ENCODE measurements around the gene STAT4.

The STAT4 gene

DNA sequence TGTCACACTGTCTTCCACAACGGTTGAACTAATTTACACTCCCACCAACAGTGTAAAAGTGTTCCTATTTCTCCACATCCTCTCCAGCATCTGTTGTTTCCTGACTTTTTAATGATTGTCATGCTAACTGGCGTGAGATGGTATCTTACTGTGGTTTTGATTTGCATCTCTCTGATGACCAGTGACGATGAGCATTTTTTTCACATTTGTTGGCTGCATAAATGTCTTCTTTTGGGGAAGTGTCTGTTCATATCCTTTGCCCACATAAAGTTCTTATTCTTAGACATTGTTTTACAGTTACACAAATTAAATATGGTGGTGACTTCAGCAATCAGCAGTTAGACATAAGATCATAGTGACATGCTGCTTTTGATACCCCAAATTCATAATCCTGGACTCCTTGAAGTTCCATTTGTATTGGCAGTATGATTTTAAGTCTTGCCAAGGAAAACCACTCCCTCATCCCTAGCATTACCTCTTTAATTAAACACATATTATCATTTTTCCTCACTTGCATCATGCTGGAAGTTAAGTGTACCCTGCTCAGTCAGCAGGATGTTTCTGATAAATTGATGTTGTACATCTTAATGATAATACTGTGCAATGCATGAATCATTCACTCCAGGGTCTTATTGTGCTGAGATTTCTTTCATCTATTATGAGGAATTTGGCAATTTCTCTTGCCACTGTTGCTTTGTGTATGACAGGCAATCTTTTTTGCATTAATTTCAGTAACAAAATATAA, 69.2 kb downstream of the STAT4 start:
- no peak overlapping the region for H3K4me3 ChIP-seq (ENCODE audit: low read depth, low read length)
- TF ChIP-seq, protein P1, sequence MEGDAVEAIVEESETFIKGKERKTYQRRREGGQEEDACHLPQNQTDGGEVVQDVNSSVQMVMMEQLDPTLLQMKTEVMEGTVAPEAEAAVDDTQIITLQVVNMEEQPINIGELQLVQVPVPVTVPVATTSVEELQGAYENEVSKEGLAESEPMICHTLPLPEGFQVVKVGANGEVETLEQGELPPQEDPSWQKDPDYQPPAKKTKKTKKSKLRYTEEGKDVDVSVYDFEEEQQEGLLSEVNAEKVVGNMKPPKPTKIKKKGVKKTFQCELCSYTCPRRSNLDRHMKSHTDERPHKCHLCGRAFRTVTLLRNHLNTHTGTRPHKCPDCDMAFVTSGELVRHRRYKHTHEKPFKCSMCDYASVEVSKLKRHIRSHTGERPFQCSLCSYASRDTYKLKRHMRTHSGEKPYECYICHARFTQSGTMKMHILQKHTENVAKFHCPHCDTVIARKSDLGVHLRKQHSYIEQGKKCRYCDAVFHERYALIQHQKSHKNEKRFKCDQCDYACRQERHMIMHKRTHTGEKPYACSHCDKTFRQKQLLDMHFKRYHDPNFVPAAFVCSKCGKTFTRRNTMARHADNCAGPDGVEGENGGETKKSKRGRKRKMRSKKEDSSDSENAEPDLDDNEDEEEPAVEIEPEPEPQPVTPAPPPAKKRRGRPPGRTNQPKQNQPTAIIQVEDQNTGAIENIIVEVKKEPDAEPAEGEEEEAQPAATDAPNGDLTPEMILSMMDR (IDR thresholded peaks at IDR 0.05; ENCODE audit: insufficient read depth, low read depth, low read length, missing control alignments), result no peak
- DNase-seq (ENCODE audit: low read depth), result no peak

- TF ChIP-seq, protein P1 (IDR thresholded peaks at IDR 0.05; ENCODE audit: insufficient read depth, low read depth, low read length, missing control alignments), result no peak
- DNase-seq (ENCODE audit: low read depth), result no peak
- no peak overlapping the region for H3K4me3 ChIP-seq (ENCODE audit: low read depth, low read length)
These were observed 72.5 kb downstream of the STAT4 start for GRCh38 chr2:191078165-191078867.

DNA sequence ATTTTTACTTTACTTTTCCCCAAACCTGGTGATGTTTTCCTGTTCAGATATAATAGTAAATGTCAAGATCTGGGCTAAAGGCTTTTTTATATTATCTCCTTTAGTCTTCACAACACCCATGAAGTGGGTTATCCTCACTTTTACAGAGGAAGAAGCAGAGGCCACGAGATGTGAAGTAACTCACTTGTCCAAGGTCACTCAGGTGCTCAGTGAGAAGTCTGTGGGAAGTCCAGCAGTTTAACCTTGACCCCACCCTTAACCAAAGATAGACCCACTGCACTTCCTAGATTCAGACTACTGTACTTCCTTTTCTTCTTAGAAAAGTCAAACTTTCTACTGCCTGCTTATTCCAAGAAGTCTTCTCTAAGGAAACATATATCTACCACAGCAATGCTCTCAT, 80.5 kb downstream of the STAT4 start:
- DNase-seq (ENCODE audit: low read depth), result no peak
- H3K4me3 ChIP-seq (ENCODE audit: low read depth, low read length), result no peak overlapping the region
- TF ChIP-seq, protein P1 (IDR thresholded peaks at IDR 0.05; ENCODE audit: insufficient read depth, low read depth, low read length, missing control alignments), result no peak

DNA sequence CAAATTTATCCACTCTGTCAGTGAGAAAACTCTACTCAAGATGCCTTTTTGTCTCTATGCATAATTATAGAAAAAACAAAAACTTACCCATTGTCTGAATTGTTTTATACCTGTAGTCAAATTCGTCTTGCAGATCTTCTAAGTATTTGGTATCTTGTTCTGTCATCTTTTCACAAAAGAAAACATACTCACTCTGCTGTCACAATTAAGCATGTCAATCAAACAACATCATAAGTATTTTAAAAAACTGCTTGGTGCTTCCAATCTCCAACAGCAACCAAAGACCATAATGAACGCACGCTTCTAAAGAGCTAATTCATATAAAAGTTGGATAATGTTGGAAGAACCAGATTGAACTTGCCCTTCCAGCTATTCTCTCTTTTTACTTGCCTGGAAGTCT, 81.2 kb downstream of the STAT4 start:
- no peak overlapping the region for H3K4me3 ChIP-seq (ENCODE audit: low read depth, low read length)
- TF ChIP-seq, protein P1 (IDR thresholded peaks at IDR 0.05; ENCODE audit: insufficient read depth, low read depth, low read length, missing control alignments), result no peak
- no peak for DNase-seq (ENCODE audit: low read depth)

- no peak overlapping the region for H3K4me3 ChIP-seq (ENCODE audit: low read depth, low read length)
- DNase-seq (ENCODE audit: low read depth), result no peak
- TF ChIP-seq, protein P1 (IDR thresholded peaks at IDR 0.05; ENCODE audit: insufficient read depth, low read depth, low read length, missing control alignments), result no peak
These were observed 83.9 kb downstream of the STAT4 start for GRCh38 chr2:191066919-191067233.

GRCh38 chr2:191066197-191066918, 84.4 kb downstream of the STAT4 start:
- TF ChIP-seq, protein P1 (IDR thresholded peaks at IDR 0.05; ENCODE audit: insufficient read depth, low read depth, low read length, missing control alignments), result no peak
- no peak overlapping the region for H3K4me3 ChIP-seq (ENCODE audit: low read depth, low read length)
- DNase-seq (ENCODE audit: low read depth), result no peak
